ENCODE data around the gene DHDDS. TPM values are rescaled to one million over a fixed set of nuclear protein-coding genes. Genes with fewer than 3 reads are reported as not detected.
A peak's percentile ranks its signal among the peaks of the same experiment; 100 is the strongest.

Gene DHDDS
- total and polyA plus RNA-seq, 2 of the 13 experiments (the other 11 are each of a cell fraction or from before 2014, with no cell fraction given): 18.9 to 28.3 TPM

DNA sequence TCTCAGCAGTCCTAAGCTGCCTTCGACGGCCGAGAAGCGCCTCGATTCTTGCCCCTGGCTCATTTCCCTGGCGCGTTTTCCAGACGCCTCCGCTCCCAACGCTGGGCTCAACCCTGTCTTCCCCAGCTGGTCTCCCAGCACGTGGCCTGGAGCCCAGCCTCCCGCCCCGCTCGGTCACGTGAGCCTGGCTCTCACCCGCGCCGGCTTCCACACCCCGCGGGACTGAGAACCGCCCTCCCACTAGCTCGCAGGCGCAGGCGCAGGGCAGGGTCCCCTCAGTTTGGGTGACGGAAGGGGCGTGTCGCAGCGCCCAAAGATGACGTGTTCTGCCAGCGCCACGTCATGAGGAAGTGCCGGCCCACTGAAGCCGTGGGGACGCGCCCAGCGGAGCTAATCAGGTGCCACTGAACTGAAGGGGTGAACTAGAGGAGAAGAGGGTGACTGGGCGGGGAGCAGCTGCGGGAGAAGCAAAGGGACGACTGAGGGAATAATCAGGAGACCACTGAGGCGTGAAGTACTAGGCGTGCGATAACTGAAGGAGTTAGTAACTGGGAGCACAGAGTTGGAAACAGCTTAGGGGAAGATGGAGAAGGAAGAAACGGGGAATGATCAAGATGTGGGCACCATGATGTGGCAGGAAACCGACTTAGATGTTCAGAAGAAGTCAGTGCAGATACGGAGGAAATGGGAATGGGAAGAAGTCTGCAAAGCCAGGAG is at the start of gene DHDDS (continued):
- TF ChIP-seq, protein P1, sequence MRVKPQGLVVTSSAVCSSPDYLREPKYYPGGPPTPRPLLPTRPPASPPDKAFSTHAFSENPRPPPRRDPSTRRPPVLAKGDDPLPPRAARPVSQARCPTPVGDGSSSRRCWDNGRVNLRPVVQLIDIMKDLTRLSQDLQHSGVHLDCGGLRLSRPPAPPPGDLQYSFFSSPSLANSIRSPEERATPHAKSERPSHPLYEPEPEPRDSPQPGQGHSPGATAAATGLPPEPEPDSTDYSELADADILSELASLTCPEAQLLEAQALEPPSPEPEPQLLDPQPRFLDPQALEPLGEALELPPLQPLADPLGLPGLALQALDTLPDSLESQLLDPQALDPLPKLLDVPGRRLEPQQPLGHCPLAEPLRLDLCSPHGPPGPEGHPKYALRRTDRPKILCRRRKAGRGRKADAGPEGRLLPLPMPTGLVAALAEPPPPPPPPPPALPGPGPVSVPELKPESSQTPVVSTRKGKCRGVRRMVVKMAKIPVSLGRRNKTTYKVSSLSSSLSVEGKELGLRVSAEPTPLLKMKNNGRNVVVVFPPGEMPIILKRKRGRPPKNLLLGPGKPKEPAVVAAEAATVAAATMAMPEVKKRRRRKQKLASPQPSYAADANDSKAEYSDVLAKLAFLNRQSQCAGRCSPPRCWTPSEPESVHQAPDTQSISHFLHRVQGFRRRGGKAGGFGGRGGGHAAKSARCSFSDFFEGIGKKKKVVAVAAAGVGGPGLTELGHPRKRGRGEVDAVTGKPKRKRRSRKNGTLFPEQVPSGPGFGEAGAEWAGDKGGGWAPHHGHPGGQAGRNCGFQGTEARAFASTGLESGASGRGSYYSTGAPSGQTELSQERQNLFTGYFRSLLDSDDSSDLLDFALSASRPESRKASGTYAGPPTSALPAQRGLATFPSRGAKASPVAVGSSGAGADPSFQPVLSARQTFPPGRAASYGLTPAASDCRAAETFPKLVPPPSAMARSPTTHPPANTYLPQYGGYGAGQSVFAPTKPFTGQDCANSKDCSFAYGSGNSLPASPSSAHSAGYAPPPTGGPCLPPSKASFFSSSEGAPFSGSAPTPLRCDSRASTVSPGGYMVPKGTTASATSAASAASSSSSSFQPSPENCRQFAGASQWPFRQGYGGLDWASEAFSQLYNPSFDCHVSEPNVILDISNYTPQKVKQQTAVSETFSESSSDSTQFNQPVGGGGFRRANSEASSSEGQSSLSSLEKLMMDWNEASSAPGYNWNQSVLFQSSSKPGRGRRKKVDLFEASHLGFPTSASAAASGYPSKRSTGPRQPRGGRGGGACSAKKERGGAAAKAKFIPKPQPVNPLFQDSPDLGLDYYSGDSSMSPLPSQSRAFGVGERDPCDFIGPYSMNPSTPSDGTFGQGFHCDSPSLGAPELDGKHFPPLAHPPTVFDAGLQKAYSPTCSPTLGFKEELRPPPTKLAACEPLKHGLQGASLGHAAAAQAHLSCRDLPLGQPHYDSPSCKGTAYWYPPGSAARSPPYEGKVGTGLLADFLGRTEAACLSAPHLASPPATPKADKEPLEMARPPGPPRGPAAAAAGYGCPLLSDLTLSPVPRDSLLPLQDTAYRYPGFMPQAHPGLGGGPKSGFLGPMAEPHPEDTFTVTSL (CRISPR knock-in tag; IDR thresholded peaks at IDR 0.05; ENCODE audit: borderline replicate concordance): no peak
- TF ChIP-seq NCOA5 (CRISPR knock-in tag; IDR thresholded peaks at IDR 0.05) (no peak), DNMT3B (CRISPR knock-in tag; conservative IDR thresholded peaks at IDR 0.05) (peak; percentile 87), ZNF572 (CRISPR knock-in tag; IDR thresholded peaks at IDR 0.05) (no peak), ZNF776 (CRISPR knock-in tag; IDR thresholded peaks at IDR 0.05) (peak; percentile 92; the same call in 1 of the 2 replicates), RBM39 (IDR thresholded peaks at IDR 0.05; ENCODE audit: low read depth, low read length, poor library complexity, severe bottlenecking) (no peak), ZNF564 (CRISPR knock-in tag; IDR thresholded peaks at IDR 0.05) (peak; percentile 92), ATM (IDR thresholded peaks at IDR 0.05; ENCODE audit: borderline replicate concordance) (no peak)
- TF ChIP-seq, protein P2, sequence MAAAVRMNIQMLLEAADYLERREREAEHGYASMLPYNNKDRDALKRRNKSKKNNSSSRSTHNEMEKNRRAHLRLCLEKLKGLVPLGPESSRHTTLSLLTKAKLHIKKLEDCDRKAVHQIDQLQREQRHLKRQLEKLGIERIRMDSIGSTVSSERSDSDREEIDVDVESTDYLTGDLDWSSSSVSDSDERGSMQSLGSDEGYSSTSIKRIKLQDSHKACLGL (CRISPR knock-in tag; IDR thresholded peaks at IDR 0.05): peak; percentile 97
- TF ChIP-seq, protein P3, sequence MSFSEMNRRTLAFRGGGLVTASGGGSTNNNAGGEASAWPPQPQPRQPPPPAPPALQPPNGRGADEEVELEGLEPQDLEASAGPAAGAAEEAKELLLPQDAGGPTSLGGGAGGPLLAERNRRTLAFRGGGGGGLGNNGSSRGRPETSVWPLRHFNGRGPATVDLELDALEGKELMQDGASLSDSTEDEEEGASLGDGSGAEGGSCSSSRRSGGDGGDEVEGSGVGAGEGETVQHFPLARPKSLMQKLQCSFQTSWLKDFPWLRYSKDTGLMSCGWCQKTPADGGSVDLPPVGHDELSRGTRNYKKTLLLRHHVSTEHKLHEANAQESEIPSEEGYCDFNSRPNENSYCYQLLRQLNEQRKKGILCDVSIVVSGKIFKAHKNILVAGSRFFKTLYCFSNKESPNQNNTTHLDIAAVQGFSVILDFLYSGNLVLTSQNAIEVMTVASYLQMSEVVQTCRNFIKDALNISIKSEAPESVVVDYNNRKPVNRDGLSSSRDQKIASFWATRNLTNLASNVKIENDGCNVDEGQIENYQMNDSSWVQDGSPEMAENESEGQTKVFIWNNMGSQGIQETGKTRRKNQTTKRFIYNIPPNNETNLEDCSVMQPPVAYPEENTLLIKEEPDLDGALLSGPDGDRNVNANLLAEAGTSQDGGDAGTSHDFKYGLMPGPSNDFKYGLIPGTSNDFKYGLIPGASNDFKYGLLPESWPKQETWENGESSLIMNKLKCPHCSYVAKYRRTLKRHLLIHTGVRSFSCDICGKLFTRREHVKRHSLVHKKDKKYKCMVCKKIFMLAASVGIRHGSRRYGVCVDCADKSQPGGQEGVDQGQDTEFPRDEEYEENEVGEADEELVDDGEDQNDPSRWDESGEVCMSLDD (CRISPR knock-in tag; IDR thresholded peaks at IDR 0.05; ENCODE audit: borderline replicate concordance): peak; percentile 86; the same call in 1 of the 2 replicates
- TF ChIP-seq, protein P4, sequence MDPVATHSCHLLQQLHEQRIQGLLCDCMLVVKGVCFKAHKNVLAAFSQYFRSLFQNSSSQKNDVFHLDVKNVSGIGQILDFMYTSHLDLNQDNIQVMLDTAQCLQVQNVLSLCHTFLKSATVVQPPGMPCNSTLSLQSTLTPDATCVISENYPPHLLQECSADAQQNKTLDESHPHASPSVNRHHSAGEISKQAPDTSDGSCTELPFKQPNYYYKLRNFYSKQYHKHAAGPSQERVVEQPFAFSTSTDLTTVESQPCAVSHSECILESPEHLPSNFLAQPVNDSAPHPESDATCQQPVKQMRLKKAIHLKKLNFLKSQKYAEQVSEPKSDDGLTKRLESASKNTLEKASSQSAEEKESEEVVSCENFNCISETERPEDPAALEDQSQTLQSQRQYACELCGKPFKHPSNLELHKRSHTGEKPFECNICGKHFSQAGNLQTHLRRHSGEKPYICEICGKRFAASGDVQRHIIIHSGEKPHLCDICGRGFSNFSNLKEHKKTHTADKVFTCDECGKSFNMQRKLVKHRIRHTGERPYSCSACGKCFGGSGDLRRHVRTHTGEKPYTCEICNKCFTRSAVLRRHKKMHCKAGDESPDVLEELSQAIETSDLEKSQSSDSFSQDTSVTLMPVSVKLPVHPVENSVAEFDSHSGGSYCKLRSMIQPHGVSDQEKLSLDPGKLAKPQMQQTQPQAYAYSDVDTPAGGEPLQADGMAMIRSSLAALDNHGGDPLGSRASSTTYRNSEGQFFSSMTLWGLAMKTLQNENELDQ (CRISPR knock-in tag; IDR thresholded peaks at IDR 0.05; ENCODE audit: borderline replicate concordance): no peak
- TF ChIP-seq, protein P5, sequence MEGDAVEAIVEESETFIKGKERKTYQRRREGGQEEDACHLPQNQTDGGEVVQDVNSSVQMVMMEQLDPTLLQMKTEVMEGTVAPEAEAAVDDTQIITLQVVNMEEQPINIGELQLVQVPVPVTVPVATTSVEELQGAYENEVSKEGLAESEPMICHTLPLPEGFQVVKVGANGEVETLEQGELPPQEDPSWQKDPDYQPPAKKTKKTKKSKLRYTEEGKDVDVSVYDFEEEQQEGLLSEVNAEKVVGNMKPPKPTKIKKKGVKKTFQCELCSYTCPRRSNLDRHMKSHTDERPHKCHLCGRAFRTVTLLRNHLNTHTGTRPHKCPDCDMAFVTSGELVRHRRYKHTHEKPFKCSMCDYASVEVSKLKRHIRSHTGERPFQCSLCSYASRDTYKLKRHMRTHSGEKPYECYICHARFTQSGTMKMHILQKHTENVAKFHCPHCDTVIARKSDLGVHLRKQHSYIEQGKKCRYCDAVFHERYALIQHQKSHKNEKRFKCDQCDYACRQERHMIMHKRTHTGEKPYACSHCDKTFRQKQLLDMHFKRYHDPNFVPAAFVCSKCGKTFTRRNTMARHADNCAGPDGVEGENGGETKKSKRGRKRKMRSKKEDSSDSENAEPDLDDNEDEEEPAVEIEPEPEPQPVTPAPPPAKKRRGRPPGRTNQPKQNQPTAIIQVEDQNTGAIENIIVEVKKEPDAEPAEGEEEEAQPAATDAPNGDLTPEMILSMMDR (CRISPR knock-in tag; IDR thresholded peaks at IDR 0.05): no peak
- TF ChIP-seq, protein P6, sequence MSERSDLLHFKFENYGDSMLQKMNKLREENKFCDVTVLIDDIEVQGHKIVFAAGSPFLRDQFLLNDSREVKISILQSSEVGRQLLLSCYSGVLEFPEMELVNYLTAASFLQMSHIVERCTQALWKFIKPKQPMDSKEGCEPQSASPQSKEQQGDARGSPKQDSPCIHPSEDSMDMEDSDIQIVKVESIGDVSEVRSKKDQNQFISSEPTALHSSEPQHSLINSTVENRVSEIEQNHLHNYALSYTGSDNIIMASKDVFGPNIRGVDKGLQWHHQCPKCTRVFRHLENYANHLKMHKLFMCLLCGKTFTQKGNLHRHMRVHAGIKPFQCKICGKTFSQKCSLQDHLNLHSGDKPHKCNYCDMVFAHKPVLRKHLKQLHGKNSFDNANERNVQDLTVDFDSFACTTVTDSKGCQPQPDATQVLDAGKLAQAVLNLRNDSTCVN (CRISPR knock-in tag; IDR thresholded peaks at IDR 0.05; ENCODE audit: borderline replicate concordance): peak; percentile 93
